Measurements from ENCODE around the gene KIF26B. TPM values are rescaled to one million over a fixed set of nuclear protein-coding genes. Genes with fewer than 3 reads are reported as not detected.
"Not testable (repeated sequence)": the region's sequence is repeated elsewhere in the genome, so short reads cannot be mapped to it uniquely, and the experiment has no call there.

KIF26B gene
- total RNA-seq, 2 donors from 2014 or later: 0.31 to 0.36 TPM

DNA sequence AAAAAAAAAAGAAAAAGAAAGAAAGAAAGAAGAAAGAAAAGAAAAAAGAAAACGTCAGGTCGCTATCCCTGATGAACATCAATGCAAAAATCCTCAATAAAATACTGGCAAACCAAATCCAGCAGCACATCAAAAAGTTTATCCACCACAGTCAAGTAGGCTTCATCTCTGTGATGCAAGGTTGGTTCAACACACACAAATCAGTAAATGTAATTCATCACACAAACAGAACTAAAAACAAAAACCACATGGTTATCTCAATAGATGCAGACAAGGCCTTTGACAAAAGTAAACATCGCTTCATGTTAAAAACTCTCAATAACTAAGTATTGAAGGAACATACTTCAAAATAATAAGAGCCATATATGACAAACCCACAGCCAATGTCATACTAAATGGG lies 573.2 kb downstream of the KIF26B start:
- DNase-seq; intact Hi-C loops (cut with DNase I, micrococcal nuclease); ATAC-seq: not testable (repeated sequence)

DNA sequence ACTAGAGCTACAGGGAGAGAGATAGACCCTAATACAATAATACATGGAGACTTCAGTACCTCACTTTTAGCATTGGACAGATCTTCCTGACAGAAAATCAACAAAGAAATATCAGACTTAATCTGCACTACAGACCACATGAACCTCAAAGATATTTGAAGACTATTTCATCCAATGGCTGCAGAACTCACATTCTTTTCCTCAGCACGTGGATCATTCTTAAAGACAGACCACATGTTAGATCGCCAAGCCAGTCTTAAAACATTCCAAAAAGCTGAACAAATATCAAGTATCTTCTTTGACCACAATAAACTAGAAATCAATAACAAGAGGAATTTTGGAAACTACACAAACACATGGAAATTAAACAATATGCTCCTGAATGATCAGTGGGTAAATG lies 576.0 kb downstream of the KIF26B start:
- intact Hi-C loops (cut with DNase I, micrococcal nuclease): no loop called here
- no peak for DNase-seq
- no peak for ATAC-seq

DNA sequence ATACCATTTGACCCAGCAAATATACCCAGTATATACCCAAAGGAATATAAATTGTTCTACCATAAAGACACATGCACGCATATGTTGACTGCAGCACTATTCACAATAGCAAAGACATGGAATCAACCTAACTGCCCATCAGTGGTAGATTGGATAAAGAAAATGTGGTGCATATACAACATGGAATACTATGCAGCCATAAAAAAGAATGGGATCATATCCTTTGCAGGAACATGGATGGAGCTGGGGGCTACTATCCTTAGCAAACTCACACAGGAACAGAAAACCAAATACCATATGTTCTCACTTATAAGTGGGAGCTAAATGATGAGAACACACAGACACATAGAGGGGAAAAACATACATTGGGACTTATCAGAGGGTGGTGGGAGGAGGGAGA lies 585.6 kb downstream of the KIF26B start:
- intact Hi-C loops (cut with DNase I, micrococcal nuclease); DNase-seq; ATAC-seq: not testable (repeated sequence)

DNA sequence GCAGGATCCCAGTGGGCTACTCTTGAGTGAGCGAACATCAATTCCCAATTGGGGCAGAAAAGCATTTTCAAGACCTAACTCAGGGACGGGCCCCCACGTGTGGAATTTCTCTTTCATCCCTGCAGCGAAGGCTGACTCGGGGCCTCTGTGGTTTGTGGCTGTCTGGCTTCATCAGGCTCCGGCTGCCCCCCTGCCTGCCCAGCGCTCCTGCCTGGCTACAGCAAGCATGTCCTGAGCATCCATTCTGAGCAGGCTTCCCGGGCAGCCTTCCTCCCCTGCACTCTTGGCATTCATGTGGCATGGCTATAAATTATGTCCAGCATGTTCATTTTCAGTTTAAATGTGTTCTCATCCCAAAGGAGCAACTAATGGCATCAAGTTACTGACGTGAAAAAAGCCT lies 588.1 kb downstream of the KIF26B start:
- intact Hi-C loops (cut with DNase I, micrococcal nuclease): no loop called here
- ATAC-seq (no peak), DNase-seq (no peak)

DNA sequence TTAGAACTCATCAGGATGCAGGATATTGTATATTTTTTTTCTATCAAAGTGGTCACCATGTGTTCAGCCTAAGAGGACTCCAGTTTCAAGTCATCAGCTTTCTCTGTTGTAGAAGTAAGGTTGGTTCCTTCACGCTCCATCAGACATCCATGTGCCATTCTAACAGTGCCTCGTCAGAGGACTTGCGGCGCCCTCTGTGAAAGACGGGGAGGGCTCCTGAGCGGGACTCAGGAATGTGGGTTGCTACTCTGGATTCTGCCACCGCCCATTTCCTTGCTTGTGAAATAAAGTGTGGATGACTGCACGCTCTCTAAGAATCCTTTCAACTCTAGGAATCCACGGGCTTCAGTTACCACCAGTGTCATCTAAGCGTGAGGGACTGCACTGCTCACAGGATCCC lies 593.5 kb downstream of the KIF26B start:
- no peak for DNase-seq
- intact Hi-C loops (cut with DNase I, micrococcal nuclease): no loop called here

GRCh38 chr1:245748646-245749045 lies 593.9 kb downstream of the KIF26B start:
- DNase-seq: no peak
- no peak for ATAC-seq
- intact Hi-C loops (cut with DNase I, micrococcal nuclease): no loop called here

More for the DNA sequence above, 593.5 kb downstream of the KIF26B start:
- no peak for ATAC-seq

DNA sequence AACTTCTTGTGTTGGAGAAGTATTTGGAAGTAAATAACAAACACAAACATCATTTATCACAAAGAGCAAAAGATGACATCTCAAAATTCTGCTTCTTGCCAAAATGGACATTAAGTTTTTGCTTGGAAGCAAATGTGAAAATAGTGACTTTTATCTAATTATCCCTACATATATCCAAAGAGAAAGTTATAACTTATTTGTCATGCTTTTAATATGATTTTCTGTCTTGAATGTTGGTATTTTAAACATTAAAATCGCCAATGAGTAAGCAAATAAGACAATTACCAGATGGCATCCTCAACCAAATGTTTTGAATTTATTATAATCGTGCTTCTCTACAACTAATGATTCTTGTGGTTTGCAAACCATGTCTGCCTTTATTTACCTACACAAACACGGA lies 594.3 kb downstream of the KIF26B start:
- intact Hi-C loops (cut with DNase I, micrococcal nuclease): no loop called here
- ATAC-seq (no peak), DNase-seq (no peak)

- ATAC-seq (no peak), DNase-seq (no peak)
- intact Hi-C loops (cut with DNase I, micrococcal nuclease): no loop called here
Observed at GRCh38 chr1:245750261-245750660, 595.5 kb downstream of the KIF26B start.

DNA sequence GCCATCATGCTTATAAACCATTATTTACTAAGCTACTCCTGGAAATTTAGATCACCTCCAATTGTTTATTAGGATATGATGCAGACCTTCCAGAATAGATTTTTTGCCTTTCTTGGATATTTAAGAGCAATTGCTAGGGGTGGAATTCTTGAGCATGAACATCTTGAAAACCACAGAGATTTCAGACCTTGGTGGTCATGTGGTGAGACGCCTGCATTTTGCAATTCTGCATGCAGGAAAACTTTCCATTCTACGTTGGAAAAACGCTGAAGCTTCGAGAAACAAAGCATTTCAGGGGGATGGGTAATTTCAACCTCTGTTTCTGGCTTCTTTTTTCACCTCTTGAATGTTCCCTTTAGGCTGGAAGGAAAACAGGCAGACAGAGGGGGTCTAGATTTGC lies 596.3 kb downstream of the KIF26B start:
- no peak for DNase-seq
- intact Hi-C loops (cut with DNase I, micrococcal nuclease): no loop called here
- ATAC-seq: no peak

GRCh38 chr1:245751726-245752470 lies 597.1 kb downstream of the KIF26B start:
- intact Hi-C loops (cut with DNase I, micrococcal nuclease): no loop called here
- DNase-seq (no peak), ATAC-seq (no peak)

DNA sequence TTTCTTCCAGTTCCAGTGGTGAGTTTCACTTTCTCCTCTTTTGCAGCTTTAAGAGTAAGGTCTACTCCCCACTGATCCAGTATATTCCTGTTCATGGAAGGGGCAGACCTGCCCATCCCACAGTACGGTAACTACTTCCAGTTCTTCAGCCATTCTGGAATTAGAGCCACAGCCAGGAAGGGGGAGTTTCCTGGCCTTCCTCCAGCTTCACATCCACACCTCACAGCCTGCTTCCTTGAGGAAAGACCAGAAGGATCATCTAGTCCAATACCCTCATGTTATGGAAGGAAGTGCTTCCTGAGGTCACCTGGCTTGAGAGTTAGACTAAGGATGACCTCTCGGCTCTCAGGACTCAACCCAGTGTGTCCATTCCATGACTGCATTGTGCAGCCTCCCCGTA lies 597.8 kb downstream of the KIF26B start:
- ATAC-seq: no peak
- intact Hi-C loops (cut with DNase I, micrococcal nuclease): no loop called here

GRCh38 chr1:245753807-245754206 lies 599.0 kb downstream of the KIF26B start:
- DNase-seq (no peak), ATAC-seq (no peak)
- intact Hi-C loops (cut with DNase I, micrococcal nuclease): no loop called here

More for the DNA sequence above, 597.8 kb downstream of the KIF26B start:
- DNase-seq: no peak

GRCh38 chr1:245754463-245754961 lies 599.7 kb downstream of the KIF26B start:
- intact Hi-C loops (cut with DNase I, micrococcal nuclease): no loop called here
- no peak for DNase-seq
- no peak for ATAC-seq

Data from left colon (tissue), 2 donors.